ENCODE results near the gene RESP18. TPM values are rescaled to one million over a fixed set of nuclear protein-coding genes. Genes with fewer than 3 reads are reported as not detected.

The RESP18 gene
- total RNA-seq, 1 donor from 2014 or later: not detected

DNA sequence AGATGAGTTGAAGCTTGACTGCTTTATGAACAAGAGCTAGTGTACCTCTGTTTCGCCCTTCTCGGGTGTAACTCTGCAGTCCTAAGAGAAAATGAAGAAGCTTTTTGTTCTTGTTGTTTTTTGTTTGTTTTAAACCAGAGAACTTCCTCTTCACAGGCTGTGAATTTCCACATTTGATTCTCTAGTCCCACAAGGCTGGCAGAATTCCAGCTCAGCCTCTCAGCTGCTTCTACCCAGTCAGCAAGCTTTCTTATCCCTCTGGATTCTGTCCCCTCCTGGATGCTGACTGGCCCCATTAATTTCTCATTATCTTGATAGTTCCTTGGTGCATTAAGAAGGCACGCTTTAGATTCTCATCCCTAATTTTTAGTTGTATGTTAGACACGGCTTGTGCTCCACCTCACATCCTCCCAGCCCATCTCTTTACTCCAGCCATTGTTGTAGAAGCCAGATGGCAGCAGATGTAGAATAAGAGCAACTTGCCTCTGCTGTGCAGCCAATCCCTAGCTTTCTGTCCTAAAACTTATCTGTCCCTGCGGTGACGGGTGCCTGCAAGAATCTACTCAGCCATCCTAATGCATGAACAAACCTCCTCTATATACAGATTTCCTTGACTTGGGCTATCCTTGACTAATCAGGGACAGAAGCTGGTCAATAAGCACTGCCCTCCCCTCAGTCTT, 12.3 kb upstream of the RESP18 start:
- Histone ChIP-seq H3K9ac (no peak overlapping the region), H3K4me2 (no peak overlapping the region), H3K36me3 (no peaks in the 10 kb centered on the region), H3K4me3 (no peak overlapping the region), H3K27ac (no peak overlapping the region), H3K27me3 (peaks cover 27% of the 10 kb centered on the region), H3K79me2 (ENCODE audit: low read depth) (no peaks in the 10 kb centered on the region), H3K4me1 (no peaks in the 10 kb centered on the region), H4K20me1 (ENCODE audit: low read depth) (no peaks in the 10 kb centered on the region), H2AFZ (replicated peaks) (no peak overlapping the region), H3K9me3 (ENCODE audit: low read depth) (no peaks in the 10 kb centered on the region), H3F3A (ENCODE audit: low read depth) (no peaks in the 10 kb centered on the region)
- Mint-ChIP-seq H3K4me3 (no peak overlapping the region), H3K27me3 (ENCODE audit: insufficient read depth, low read depth) (peaks cover 13% of the 10 kb centered on the region), H3K4me1 (peaks cover 14% of the 10 kb centered on the region), H3K36me3 (no peaks in the 10 kb centered on the region), H3K27ac (peak overlapping the region; percentile 7), H3K9me3 (no peaks in the 10 kb centered on the region)
- TF ChIP-seq EZH2 (IDR thresholded peaks at IDR 0.05) (no peak), EZH2phosphoT487 (IDR thresholded peaks at IDR 0.05) (no peak), CTCF (IDR thresholded peaks at IDR 0.05) (no peak)
- peak; percentile 15 for DNase-seq (ENCODE audit: low spot score)

- H3K27ac ChIP-seq: no peak overlapping the region
- H3K27ac Mint-ChIP-seq: no peak overlapping the region
- peaks cover 98% of the 10 kb centered on the region for H3K27me3 ChIP-seq
These were observed 2.8 kb upstream of the RESP18 start for GRCh38 chr2:219335373-219335786.

DNA sequence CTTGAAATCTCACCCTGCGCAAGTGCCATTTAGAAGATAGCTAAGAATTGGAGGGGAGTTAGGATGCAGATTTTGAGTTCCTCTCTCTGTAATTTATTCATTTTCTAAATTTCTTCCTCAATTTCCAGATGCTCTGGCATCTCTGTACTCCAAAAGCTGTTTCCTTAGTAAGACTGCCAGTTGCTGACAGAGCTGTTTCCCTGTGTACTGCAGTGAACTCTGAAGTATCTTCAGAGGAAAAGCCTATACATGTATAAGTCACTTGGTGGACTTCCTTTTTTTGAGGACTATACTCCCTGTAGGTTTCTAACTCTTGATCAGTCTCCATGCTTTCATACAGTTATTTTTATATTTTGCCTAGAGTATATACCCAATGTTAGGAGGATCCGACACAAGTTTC, 1.5 kb upstream of the RESP18 start:
- Histone ChIP-seq H3K9me3 (ENCODE audit: low read depth) (no peaks in the 10 kb centered on the region), H2AFZ (replicated peaks) (no peak overlapping the region), H3K27ac (no peak overlapping the region), H3K4me1 (no peaks in the 10 kb centered on the region), H3K79me2 (ENCODE audit: low read depth) (no peaks in the 10 kb centered on the region), H3K4me3 (no peak overlapping the region), H3K36me3 (no peaks in the 10 kb centered on the region), H3K27me3 (peaks cover 98% of the 10 kb centered on the region), H3F3A (ENCODE audit: low read depth) (no peaks in the 10 kb centered on the region), H4K20me1 (ENCODE audit: low read depth) (peaks cover 28% of the 10 kb centered on the region), H3K4me2 (no peak overlapping the region), H3K9ac (no peak overlapping the region)
- Mint-ChIP-seq H3K4me1 (peaks cover 17% of the 10 kb centered on the region), H3K9me3 (peaks cover 10% of the 10 kb centered on the region), H3K36me3 (no peaks in the 10 kb centered on the region), H3K27ac (no peak overlapping the region), H3K4me3 (no peak overlapping the region), H3K27me3 (ENCODE audit: insufficient read depth, low read depth) (peaks cover 51% of the 10 kb centered on the region)
- DNase-seq (ENCODE audit: low spot score): no peak
- no peak for TF ChIP-seq EZH2phosphoT487 (IDR thresholded peaks at IDR 0.05)
- TF ChIP-seq CTCF (IDR thresholded peaks at IDR 0.05): no peak
- TF ChIP-seq EZH2 (IDR thresholded peaks at IDR 0.05): no peak

More at GRCh38 chr2:219335373-219335786, 2.8 kb upstream of the RESP18 start:
- Mint-ChIP-seq H3K27me3 (ENCODE audit: insufficient read depth, low read depth) (peaks cover 46% of the 10 kb centered on the region), H3K36me3 (no peaks in the 10 kb centered on the region), H3K9me3 (peaks cover 10% of the 10 kb centered on the region), H3K4me1 (peaks cover 17% of the 10 kb centered on the region), H3K4me3 (no peak overlapping the region)
- peaks cover 25% of the 10 kb centered on the region for H4K20me1 ChIP-seq (ENCODE audit: low read depth)
- no peaks in the 10 kb centered on the region for H3K4me1 ChIP-seq
- H3K79me2 ChIP-seq (ENCODE audit: low read depth): no peaks in the 10 kb centered on the region
- no peaks in the 10 kb centered on the region for H3F3A ChIP-seq (ENCODE audit: low read depth)
- TF ChIP-seq EZH2 (IDR thresholded peaks at IDR 0.05) (no peak), CTCF (IDR thresholded peaks at IDR 0.05) (no peak), EZH2phosphoT487 (IDR thresholded peaks at IDR 0.05) (no peak)
- H3K9ac ChIP-seq: no peak overlapping the region
- no peak overlapping the region for H3K4me3 ChIP-seq
- DNase-seq (ENCODE audit: low spot score): peak; percentile 6
- H2AFZ ChIP-seq (replicated peaks): no peak overlapping the region
- no peaks in the 10 kb centered on the region for H3K9me3 ChIP-seq (ENCODE audit: low read depth)
- no peaks in the 10 kb centered on the region for H3K36me3 ChIP-seq
- H3K4me2 ChIP-seq: no peak overlapping the region

All from neural progenitor cell (in vitro differentiated cells).